ENCODE results near the gene PLA2G4D.

Gene PLA2G4D

GRCh38 chr15:42090781-42091180, 3.6 kb downstream of the PLA2G4D start:
- TF ChIP-seq CTCF (IDR thresholded peaks at IDR 0.05; ENCODE audit: control insufficient read depth, extremely low read depth, insufficient read depth) = no peak
- H3K4me3 ChIP-seq (ENCODE audit: low read depth, low read length) = no peak overlapping the region
- DNase-seq (ENCODE audit: low read depth) = no peak

GRCh38 chr15:42090370-42090769, 4.0 kb downstream of the PLA2G4D start:
- TF ChIP-seq CTCF (IDR thresholded peaks at IDR 0.05; ENCODE audit: control insufficient read depth, extremely low read depth, insufficient read depth) = no peak
- H3K4me3 ChIP-seq (ENCODE audit: low read depth, low read length) = no peak overlapping the region
- no peak for DNase-seq (ENCODE audit: low read depth)

- TF ChIP-seq CTCF (IDR thresholded peaks at IDR 0.05; ENCODE audit: control insufficient read depth, extremely low read depth, insufficient read depth) = no peak
- no peak for DNase-seq (ENCODE audit: low read depth)
- no peak overlapping the region for H3K4me3 ChIP-seq (ENCODE audit: low read depth, low read length)
Measured at GRCh38 chr15:42089942-42090341, 4.4 kb downstream of the PLA2G4D start.

GRCh38 chr15:42088801-42089640, 5.3 kb downstream of the PLA2G4D start:
- no peak for TF ChIP-seq CTCF (IDR thresholded peaks at IDR 0.05; ENCODE audit: control insufficient read depth, extremely low read depth, insufficient read depth)
- no peak for DNase-seq (ENCODE audit: low read depth)

GRCh38 chr15:42087926-42088800, 6.2 kb downstream of the PLA2G4D start:
- no peak for TF ChIP-seq CTCF (IDR thresholded peaks at IDR 0.05; ENCODE audit: control insufficient read depth, extremely low read depth, insufficient read depth)
- DNase-seq (ENCODE audit: low read depth) = no peak
- H3K4me3 ChIP-seq (ENCODE audit: low read depth, low read length) = no peak overlapping the region

More at GRCh38 chr15:42088801-42089640, 5.3 kb downstream of the PLA2G4D start:
- H3K4me3 ChIP-seq (ENCODE audit: low read depth, low read length) = no peak overlapping the region

- no peak for DNase-seq (ENCODE audit: low read depth)
- TF ChIP-seq CTCF (IDR thresholded peaks at IDR 0.05; ENCODE audit: control insufficient read depth, extremely low read depth, insufficient read depth) = no peak
- no peak overlapping the region for H3K4me3 ChIP-seq (ENCODE audit: low read depth, low read length)
Measured at GRCh38 chr15:42087460-42087859, 6.9 kb downstream of the PLA2G4D start.
